ENCODE measurements around the gene RNF4.

- TF ChIP-seq CTCF (IDR thresholded peaks at IDR 0.05) (no peak), POLR2A (IDR thresholded peaks at IDR 0.05) (no peak)
Measured at GRCh38 chr4:2534904-2535375, 66.0 kb downstream of the RNF4 start.
